H1 (cell line): ENCODE measurements around the gene GPR39. TPM values are rescaled to one million over a fixed set of nuclear protein-coding genes. Genes with fewer than 3 reads are reported as not detected.

ENCODE experiments used
- CTCF ChIA-PET: fragments of 300-600 bp; sonication (Branson Sonifier 250); formaldehyde crosslinking; loops from one replicate; lab custom pipeline; 2021; ENCODE audit not compliant: partially characterized antibody; lab: Charles Lee
- POLR2A ChIA-PET: fragments of 300-600 bp; sonication (Branson Sonifier 250); formaldehyde crosslinking; loops from one replicate; lab custom pipeline; 2021; ENCODE audit warnings: inconsistent platforms; ENCODE audit not compliant: partially characterized antibody; lab: Charles Lee
- DNase-seq, 2 experiments: peaks; one replicate each; pipeline versions ENCODE4 v3.0.0 to v3.0.0-alpha.2; 2010 to 2022; ENCODE audit warnings: low spot score in 2 of 2, low read depth in 1 of 2, mixed read lengths in 1 of 2
- FAIRE-seq: peaks from 2 replicates; lab custom pipeline; 2011; peaks lifted over from hg19 to GRCh38; lab: Jason Lieb, UNC
- H2AFZ ChIP-seq: 2 replicates; pipeline ENCODE4 v1.8.1; 2012; ENCODE audit warnings: low read length, inconsistent platforms
- H2AK5ac ChIP-seq: 2 replicates; pipeline ENCODE4 v1.6.1; 2013; ENCODE audit warnings: low read depth, low read length
- H2BK120ac ChIP-seq: replicated peaks from 2 replicates; pipeline ENCODE3; 2013; ENCODE audit warnings: low read depth, low read length, inconsistent platforms
- H2BK12ac ChIP-seq: 2 replicates; pipeline ENCODE4 v1.6.1; 2013; ENCODE audit warnings: low read depth, low read length
- H2BK15ac ChIP-seq: 2 replicates; pipeline ENCODE4 v1.6.1; 2013; ENCODE audit warnings: low read length
- H2BK20ac ChIP-seq: 2 replicates; pipeline ENCODE4 v1.6.1; 2013; ENCODE audit warnings: low read length
- H2BK5ac ChIP-seq: 2 replicates; pipeline ENCODE4 v1.6.1; 2013; ENCODE audit warnings: low read depth, low read length
- H3K14ac ChIP-seq: 2 replicates; pipeline ENCODE4 v1.6.1; 2013; ENCODE audit warnings: inconsistent platforms; ENCODE audit not compliant: insufficient read length
- H3K18ac ChIP-seq: 2 replicates; pipeline ENCODE4 v1.6.1; 2013; ENCODE audit warnings: low read length; ENCODE audit errors: extremely low read depth
- H3K23ac ChIP-seq: 2 replicates; pipeline ENCODE4 v1.6.1; 2013; ENCODE audit warnings: inconsistent platforms; ENCODE audit not compliant: insufficient read length
- H3K23me2 ChIP-seq: 2 replicates; pipeline ENCODE4 v1.6.1; 2013; ENCODE audit warnings: low read depth, low read length
- H3K27ac ChIP-seq: 2 replicates; pipeline ENCODE4 v1.6.1; 2011; ENCODE audit warnings: low read depth, low read length, inconsistent platforms
- H3K27me3 ChIP-seq, 4 experiments: replicated peaks in 1 of 4; 1 replicate in 1 of 4; 2 replicates in 3 of 4; pipeline versions ENCODE4 v1.6.1 to v1.8.1; 2011 to 2013; ENCODE audit warnings: low read length in 3 of 4, mild to moderate bottlenecking in 3 of 4, inconsistent platforms in 2 of 4, mixed read lengths in 2 of 4, moderate library complexity in 1 of 4; ENCODE audit not compliant: control insufficient read depth in 3 of 4, insufficient read depth in 3 of 4; ENCODE audit errors: extremely low read depth in 1 of 4
- H3K36me3 ChIP-seq, 4 experiments: 2 replicates each; pipeline versions ENCODE4 v1.6.1 to v1.8.1; 2011 to 2013; ENCODE audit warnings: mild to moderate bottlenecking in 4 of 4, low read length in 3 of 4, moderate library complexity in 2 of 4, control low read depth in 1 of 4, inconsistent platforms in 1 of 4; ENCODE audit not compliant: insufficient read depth in 4 of 4, control insufficient read depth in 2 of 4
- H3K4ac ChIP-seq: replicated peaks from 2 replicates; pipeline ENCODE3; 2013; ENCODE audit warnings: low read length, low read depth, mixed read lengths, inconsistent platforms; ENCODE audit not compliant: insufficient read length
- H3K4me1 ChIP-seq, 4 experiments: replicated peaks in 1 of 4; 1 replicate in 1 of 4; 2 replicates in 3 of 4; pipeline versions ENCODE4 v1.6.1 to v1.8.1; 2011 to 2013; ENCODE audit warnings: low read length in 3 of 4, inconsistent platforms in 2 of 4, mixed read lengths in 1 of 4; ENCODE audit not compliant: insufficient read depth in 4 of 4, control insufficient read depth in 3 of 4
- H3K4me2 ChIP-seq, 2 experiments: 2 replicates each; pipeline versions ENCODE4 v1.6.1 to v1.8.1; 2011 to 2013; ENCODE audit warnings: low read depth in 2 of 2, low read length in 2 of 2, control low read depth in 1 of 2, inconsistent platforms in 1 of 2, mild to moderate bottlenecking in 1 of 2; ENCODE audit not compliant: insufficient read depth in 1 of 2
- H3K4me3 ChIP-seq, 4 experiments: fragments of 200-600, 300-600 bp in 1 of 4; sonication (generic), shearing (Covaris generic), sonication (Bioruptor Twin) in 1 of 4; 2 replicates each; pipeline versions ENCODE4 v1.5.1 to v1.8.1; 2011 to 2016; ENCODE audit warnings: low read length in 4 of 4, low read depth in 3 of 4, control low read depth in 2 of 4, inconsistent platforms in 2 of 4, mild to moderate bottlenecking in 2 of 4, mixed read lengths in 1 of 4, moderate library complexity in 1 of 4; ENCODE audit not compliant: insufficient read depth in 2 of 4; ENCODE audit errors: extremely low read depth in 1 of 4
- H3K56ac ChIP-seq: replicated peaks from 2 replicates; pipeline ENCODE3; 2013; ENCODE audit warnings: low read depth, mild to moderate bottlenecking, mixed read lengths, low read length, inconsistent platforms; ENCODE audit not compliant: insufficient read length
- H3K79me1 ChIP-seq: 2 replicates; pipeline ENCODE4 v1.6.1; 2013; ENCODE audit warnings: low read depth, low read length, control low read depth
- H3K79me2 ChIP-seq, 2 experiments: 2 replicates each; pipeline versions ENCODE4 v1.6.1 to v1.8.1; 2012 to 2013; ENCODE audit warnings: low read length in 2 of 2, mild to moderate bottlenecking in 2 of 2, inconsistent platforms in 1 of 2; ENCODE audit not compliant: insufficient read depth in 2 of 2, control insufficient read depth in 1 of 2
- H3K9ac ChIP-seq, 4 experiments: replicated peaks in 1 of 4; 1 replicate in 1 of 4; 2 replicates in 3 of 4; pipeline versions ENCODE4 v1.6.1 to v1.8.1; 2011 to 2013; ENCODE audit warnings: low read depth in 3 of 4, low read length in 3 of 4, control low read depth in 2 of 4, mild to moderate bottlenecking in 2 of 4, moderate library complexity in 2 of 4, inconsistent platforms in 1 of 4; ENCODE audit errors: extremely low read depth in 1 of 4
- H3K9me3 ChIP-seq, 2 experiments: 2 replicates each; pipeline versions ENCODE4 v1.6.1 to v1.8.1; 2012 to 2013; ENCODE audit warnings: mild to moderate bottlenecking in 2 of 2, moderate library complexity in 2 of 2, control low read depth in 1 of 2, inconsistent platforms in 1 of 2, low read depth in 1 of 2, low read length in 1 of 2, mixed read lengths in 1 of 2; ENCODE audit not compliant: insufficient read depth in 2 of 2
- H4K20me1 ChIP-seq, 2 experiments: replicated peaks in 1 of 2; 2 replicates each; pipeline versions ENCODE3 to v1.8.1; 2011 to 2013; ENCODE audit warnings: inconsistent platforms in 2 of 2, low read length in 2 of 2, mild to moderate bottlenecking in 1 of 2; ENCODE audit not compliant: insufficient read depth in 2 of 2, control insufficient read depth in 1 of 2
- H4K5ac ChIP-seq: 2 replicates; pipeline ENCODE4 v1.6.1; 2013; ENCODE audit warnings: low read length, low read depth, mixed read lengths, inconsistent platforms; ENCODE audit not compliant: insufficient read length
- H4K8ac ChIP-seq: 2 replicates; pipeline ENCODE4 v1.8.0; 2013; ENCODE audit warnings: mild to moderate bottlenecking, moderate library complexity, low read length, inconsistent platforms; ENCODE audit not compliant: insufficient read depth; ENCODE audit errors: extremely low read depth
- H4K91ac ChIP-seq: replicated peaks from 2 replicates; pipeline ENCODE3; 2013; ENCODE audit warnings: low read length, mixed read lengths, inconsistent platforms; ENCODE audit not compliant: insufficient read length
- BACH1 ChIP-seq: IDR thresholded peaks from 2 replicates; pipeline ENCODE4 v1.6.1; 2012; ENCODE audit warnings: low read length, improper control_type of control experiment
- CHD2 ChIP-seq: IDR thresholded peaks from 2 replicates; pipeline ENCODE4 v1.6.1; 2012; ENCODE audit warnings: low read length, improper control_type of control experiment
- KDM1A ChIP-seq: fragments of 200-600, 300-600 bp; sonication (generic); IDR thresholded peaks from 2 replicates; pipeline ENCODE4 v1.7.1; 2016; ENCODE audit warnings: mild to moderate bottlenecking, low read length, borderline replicate concordance
- SIN3A ChIP-seq, 2 experiments: IDR thresholded peaks in 1 of 2; conservative IDR thresholded peaks in 1 of 2; 2 replicates each; pipeline ENCODE4 v1.6.1; 2011 to 2012; ENCODE audit warnings: low read length in 2 of 2, improper control_type of control experiment in 1 of 2, low read depth in 1 of 2, mild to moderate bottlenecking in 1 of 2
- WGBS, 2 experiments: shearing (Covaris generic) in 1 of 2; methylation state at CpG; one replicate each; pipeline versions ENCODE4 v1.1.6 to v1.1.7; 2013 to 2015; ENCODE audit warnings: low lambda C conversion rate in 2 of 2, mixed read lengths in 2 of 2, inconsistent platforms in 1 of 2, low coverage in 1 of 2, missing lambda C conversion rate in 1 of 2; ENCODE audit not compliant: insufficient replicate concordance in 2 of 2, insufficient coverage in 1 of 2, insufficient read length in 1 of 2; ENCODE audit errors: extremely low coverage in 1 of 2, missing lambda C conversion rate in 1 of 2; 5-methylcytosine and 5-hydroxymethylcytosine counted together
- polyA plus RNA-seq, 7 experiments: library from polyadenylated mRNA; depleted of rRNA in 3 of 7; stranded (reverse) in 5 of 7; unstranded in 2 of 7; fragments of >200 nt in 5 of 7; fragments of 200-250 nt in 2 of 7; gene quantifications; 1 replicate in 5 of 7; 2 replicates in 1 of 7; 4 replicates in 1 of 7; pipeline versions ENCODE4 v1.2.1 to v1.2.3, GENCODE V29; 2011 to 2013; ENCODE audit warnings: missing spikeins in 2 of 7, mixed read lengths in 2 of 7
- total RNA-seq: library from RNA; stranded (reverse); fragmentation: NEBNext Ultra II Directional; extraction: Animal tissue kit (Norgen Biotek cat#: 25700); gene quantifications from 2 replicates; pipeline ENCODE4 v1.2.1, GENCODE V29; 2021
- TF ChIP-seq, protein P1 (sequence below): IDR thresholded peaks from 2 replicates; pipeline ENCODE4 v1.6.1; 2012; ENCODE audit warnings: low read length, inconsistent platforms

The GPR39 gene
- total and polyA plus RNA-seq, 2 of the 8 experiments (the other 6 are each of a cell fraction or from before 2014, with no cell fraction given): 0.63 to 2.7 TPM

DNA sequence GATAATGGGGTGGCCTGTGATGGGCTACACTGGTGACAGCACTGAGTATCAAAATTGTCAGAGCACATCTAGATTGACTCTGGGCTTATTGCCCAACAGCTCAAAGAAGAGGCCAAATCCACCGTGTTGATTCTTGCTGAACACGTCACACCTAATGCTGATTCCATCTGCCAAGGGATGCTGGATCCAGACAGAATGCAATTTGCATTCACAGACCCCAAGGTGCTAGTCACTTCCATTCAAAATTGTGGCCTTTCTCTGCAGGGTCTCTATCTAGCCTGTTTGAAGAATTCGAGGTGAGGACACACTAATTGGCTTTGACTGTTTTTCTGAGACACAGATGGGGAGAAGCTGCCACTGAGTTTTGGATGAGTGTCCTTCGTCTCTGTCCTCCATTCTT is 13.5 kb upstream of the GPR39 start:
- Histone ChIP-seq H3K4me3 (no peak overlapping the region), H2AFZ (no peak overlapping the region), H3K23me2 (no peaks in the 10 kb centered on the region), H3K18ac (no peak overlapping the region), H4K20me1 (no peaks in the 10 kb centered on the region), H3K79me1 (no peaks in the 10 kb centered on the region), H4K5ac (no peak overlapping the region), H2BK120ac (no peak overlapping the region), H3K27me3 (no peaks in the 10 kb centered on the region), H3K56ac (no peak overlapping the region), H3K36me3 (no peaks in the 10 kb centered on the region; a peak in 1 of 8 replicates), H3K23ac (no peak overlapping the region), H2BK5ac (no peak overlapping the region), H3K79me2 (no peaks in the 10 kb centered on the region), H3K4ac (no peak overlapping the region), H3K4me2 (no peak overlapping the region), H3K9ac (no peak overlapping the region), H4K91ac (no peak overlapping the region), H3K4me1 (no peaks in the 10 kb centered on the region), H4K8ac (no peak overlapping the region), H2BK20ac (no peak overlapping the region), H2BK12ac (no peak overlapping the region), H3K27ac (no peak overlapping the region), H3K14ac (no peak overlapping the region), H3K9me3 (no peaks in the 10 kb centered on the region), H2AK5ac (no peak overlapping the region), H2BK15ac (no peak overlapping the region)
- TF ChIP-seq KDM1A: no peak
- TF ChIP-seq BACH1: no peak
- no peak for TF ChIP-seq SIN3A (conservative IDR thresholded peaks at IDR 0.05 in 1 of 2, IDR thresholded peaks at IDR 0.05 in 1 of 2; ENCODE audit: low read depth in 1 of 2, low read length in 2 of 2)
- no peak for TF ChIP-seq CHD2
- TF ChIP-seq, protein P1, sequence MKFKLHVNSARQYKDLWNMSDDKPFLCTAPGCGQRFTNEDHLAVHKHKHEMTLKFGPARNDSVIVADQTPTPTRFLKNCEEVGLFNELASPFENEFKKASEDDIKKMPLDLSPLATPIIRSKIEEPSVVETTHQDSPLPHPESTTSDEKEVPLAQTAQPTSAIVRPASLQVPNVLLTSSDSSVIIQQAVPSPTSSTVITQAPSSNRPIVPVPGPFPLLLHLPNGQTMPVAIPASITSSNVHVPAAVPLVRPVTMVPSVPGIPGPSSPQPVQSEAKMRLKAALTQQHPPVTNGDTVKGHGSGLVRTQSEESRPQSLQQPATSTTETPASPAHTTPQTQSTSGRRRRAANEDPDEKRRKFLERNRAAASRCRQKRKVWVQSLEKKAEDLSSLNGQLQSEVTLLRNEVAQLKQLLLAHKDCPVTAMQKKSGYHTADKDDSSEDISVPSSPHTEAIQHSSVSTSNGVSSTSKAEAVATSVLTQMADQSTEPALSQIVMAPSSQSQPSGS: no peak
- WGBS, 2 experiments: 73% methylated on average over 4 of the region's 4 CpGs; no CpG with 5 or more reads in 1 of the 2 experiments
- DNase-seq (no peak), FAIRE-seq (no peak)
- ChIA-PET POLR2A (interaction anchor here (0.7 to 0.8 kb wide), 2 partner anchors 13 to 153 kb away, joined by 3 read pairs; partner anchors contain the start of gene GPR39), CTCF (interaction anchor here (1.2 to 1.7 kb wide), 3 partner anchors 11 to 54 kb away, joined by 3 to 4 read pairs (median 3); no protein-coding TSS in a partner anchor)
